IMR-90 (cell line): ENCODE measurements around the gene WDR47. TPM values are rescaled to one million over a fixed set of nuclear protein-coding genes. Genes with fewer than 3 reads are reported as not detected.

ENCODE experiments used
- ATAC-seq: fragments of 200-7000 bp; cut with Tn5 transposase; 2 replicates; pipeline ENCODE4 v1.9.1; 2020; ENCODE audit warnings: low read depth, mild to moderate bottlenecking, moderate library complexity
- BruUV-seq: library from RNA; stranded (reverse); fragments of 400-500 nt; replicated peaks from 2 replicates; lab custom pipeline; 2021; lab: Mats Ljungman, UMichigan
- CTCF ChIA-PET: fragments of 300-600 bp; formaldehyde crosslinking; extraction: SDS; loops from one replicate; lab custom pipeline; 2021; ENCODE audit warnings: antibody characterized with exemption; lab: Yijun Ruan, JAX
- POLR2A ChIA-PET: fragments of 300-600 bp; sonication (Branson Sonifier 250); formaldehyde crosslinking; loops from one replicate; lab custom pipeline; 2022; ENCODE audit warnings: antibody characterized with exemption; ENCODE audit not compliant: unreplicated experiment; lab: Charles Lee
- DNase-seq: peaks from one replicate; pipeline ENCODE4 v3.0.0; 2013
- H2AFZ ChIP-seq: replicated peaks from 2 replicates; pipeline ENCODE3; 2013; ENCODE audit warnings: low read length, mild to moderate bottlenecking; ENCODE audit not compliant: poor library complexity
- H2AK5ac ChIP-seq: 2 replicates; pipeline ENCODE4 v1.6.1; 2013; ENCODE audit warnings: low read depth, low read length, inconsistent platforms
- H2AK9ac ChIP-seq: replicated peaks from 2 replicates; pipeline ENCODE3; 2013; ENCODE audit warnings: mild to moderate bottlenecking, low read depth, low read length, moderate library complexity; ENCODE audit not compliant: poor library complexity
- H2BK120ac ChIP-seq: 2 replicates; pipeline ENCODE4 v1.6.1; 2013; ENCODE audit warnings: low read depth, low read length, inconsistent platforms
- H2BK15ac ChIP-seq: 3 replicates; pipeline ENCODE4 v1.6.1; 2013; ENCODE audit warnings: low read depth, low read length, inconsistent platforms
- H2BK20ac ChIP-seq: 2 replicates; pipeline ENCODE4 v1.6.1; 2013; ENCODE audit warnings: low read depth, mild to moderate bottlenecking, inconsistent platforms, low read length, moderate library complexity
- H2BK5ac ChIP-seq: 2 replicates; pipeline ENCODE4 v1.6.1; 2013; ENCODE audit warnings: mild to moderate bottlenecking, low read depth, low read length, inconsistent platforms; ENCODE audit not compliant: poor library complexity, severe bottlenecking
- H3K14ac ChIP-seq: replicated peaks from 2 replicates; pipeline ENCODE4 v1.6.1; 2013; ENCODE audit warnings: low read depth, low read length, inconsistent platforms
- H3K18ac ChIP-seq: 2 replicates; pipeline ENCODE4 v1.6.1; 2013; ENCODE audit warnings: low read depth, low read length, control low read depth
- H3K23ac ChIP-seq: 2 replicates; pipeline ENCODE4 v1.6.1; 2013; ENCODE audit warnings: low read depth, low read length, inconsistent platforms
- H3K27ac ChIP-seq: 2 replicates; pipeline ENCODE4 v1.5.1; 2013; ENCODE audit warnings: mild to moderate bottlenecking, control low read depth, low read length; ENCODE audit not compliant: insufficient read depth
- H3K27me3 ChIP-seq: 2 replicates; pipeline ENCODE4 v1.6.1; 2013; ENCODE audit warnings: low read length; ENCODE audit not compliant: control insufficient read depth, insufficient read depth
- H3K36me3 ChIP-seq: 2 replicates; pipeline ENCODE4 v1.6.1; 2013; ENCODE audit warnings: low read length, mixed read lengths; ENCODE audit not compliant: control insufficient read depth, insufficient read depth
- H3K4ac ChIP-seq: 2 replicates; pipeline ENCODE4 v1.6.1; 2013; ENCODE audit warnings: low read depth, low read length, inconsistent platforms
- H3K4me1 ChIP-seq: 2 replicates; pipeline ENCODE4 v1.6.1; 2013; ENCODE audit warnings: low read length, mixed read lengths; ENCODE audit not compliant: control insufficient read depth, insufficient read depth
- H3K4me2 ChIP-seq: 2 replicates; pipeline ENCODE4 v1.6.1; 2013; ENCODE audit warnings: low read depth, mild to moderate bottlenecking, control low read depth, low read length, moderate library complexity
- H3K4me3 ChIP-seq: 2 replicates; pipeline ENCODE4 v1.5.1; 2013; ENCODE audit warnings: low read depth, mild to moderate bottlenecking, control low read depth, low read length, moderate library complexity; ENCODE audit not compliant: insufficient read depth
- H3K56ac ChIP-seq: 2 replicates; pipeline ENCODE4 v1.6.1; 2013; ENCODE audit warnings: low read length, inconsistent platforms; ENCODE audit not compliant: insufficient read depth; ENCODE audit errors: extremely low read depth
- H3K79me1 ChIP-seq, 2 experiments: 2 replicates each; pipeline ENCODE4 v1.6.1; 2013; ENCODE audit warnings: low read length in 2 of 2, inconsistent platforms in 1 of 2, low read depth in 1 of 2
- H3K9ac ChIP-seq: 2 replicates; pipeline ENCODE4 v1.6.1; 2013; ENCODE audit warnings: low read depth, low read length, control low read depth
- H3K9me1 ChIP-seq: 2 replicates; pipeline ENCODE4 v1.6.1; 2013; ENCODE audit warnings: low read length, inconsistent platforms; ENCODE audit not compliant: insufficient read depth
- H3K9me3 ChIP-seq: 2 replicates; pipeline ENCODE4 v1.6.1; 2013; ENCODE audit warnings: low read length; ENCODE audit not compliant: control insufficient read depth, insufficient read depth
- H4K20me1 ChIP-seq: 2 replicates; pipeline ENCODE4 v1.6.1; 2013; ENCODE audit warnings: low read length, inconsistent platforms; ENCODE audit not compliant: insufficient read depth
- H4K5ac ChIP-seq: 2 replicates; pipeline ENCODE4 v1.6.1; 2013; ENCODE audit warnings: mild to moderate bottlenecking, low read depth, low read length, control low read depth
- H4K8ac ChIP-seq, 2 experiments: 2 replicates each; pipeline ENCODE4 v1.6.1; 2013; ENCODE audit warnings: low read depth in 2 of 2, low read length in 2 of 2, control low read depth in 1 of 2, inconsistent platforms in 1 of 2
- H4K91ac ChIP-seq: 2 replicates; pipeline ENCODE4 v1.6.1; 2013; ENCODE audit warnings: low read depth, low read length, inconsistent platforms; ENCODE audit not compliant: insufficient read depth
- MAZ ChIP-seq: IDR thresholded peaks from 2 replicates; pipeline ENCODE4 v1.6.1; 2012; ENCODE audit warnings: low read depth, mild to moderate bottlenecking, low read length, improper control_type of control experiment, moderate library complexity, borderline replicate concordance
- WGBS, 2 experiments: methylation state at CpG; one replicate each; pipeline versions ENCODE4 v1.1.5 to v1.1.7; 2013; ENCODE audit warnings: missing lambda C conversion rate in 2 of 2; ENCODE audit not compliant: insufficient read length in 1 of 2; ENCODE audit errors: extremely low coverage in 2 of 2; 5-methylcytosine and 5-hydroxymethylcytosine counted together
- dilution Hi-C: fragments of 300-500 bp; cut with HindIII; formaldehyde crosslinking; loops from one replicate; pipeline ENCODE4 v1.14.3; 2018; ENCODE audit warnings: low sequenced_read_pairs; ENCODE audit not compliant: unreplicated experiment
- in situ Hi-C: fragments of 300-500 bp; cut with MboI; formaldehyde crosslinking; loops from 3 replicates; pipeline ENCODE4 v1.14.3; 2019; ENCODE audit warnings: low sequenced_read_pairs, inconsistent platforms, mixed read lengths
- intact Hi-C: fragments of 100-400 bp; cut with micrococcal nuclease; formaldehyde crosslinking; loops from 2 replicates; pipeline ENCODE4 v1.10.0; 2022
- polyA plus RNA-seq, 3 experiments: library from polyadenylated mRNA; depleted of rRNA; stranded (reverse); fragments of >200 nt; gene quantifications; 2 replicates each; pipeline ENCODE4 v1.2.3, GENCODE V29; 2012; ENCODE audit warnings: low replicate concordance in 1 of 3
- total RNA-seq: library from RNA; depleted of rRNA; stranded (reverse); fragments of >200 nt; gene quantifications from 2 replicates; pipeline ENCODE4 v1.2.3, GENCODE V29; 2012

The WDR47 gene
- total and polyA plus RNA-seq, 2 of the 4 experiments (the other 2 are of a cell fraction), result 8.2 to 17.4 TPM

- Histone ChIP-seq H4K5ac (no peak overlapping the region), H4K20me1 (peaks cover 9% of the 10 kb centered on the region; the same call in 1 of the 2 replicates), H2AK9ac (no peak overlapping the region), H2AK5ac (no peak overlapping the region), H3K9me3 (no peaks in the 10 kb centered on the region), H4K91ac (no peak overlapping the region), H2AFZ (no peak overlapping the region), H3K36me3 (peaks cover 7% of the 10 kb centered on the region), H3K18ac (no peak overlapping the region), H3K9me1 (peaks cover 10% of the 10 kb centered on the region; the same call in 1 of the 2 replicates), H2BK120ac (no peak overlapping the region), H3K27ac (no peak overlapping the region), H3K9ac (no peak overlapping the region), H3K79me1 (peaks cover 28 to 63% of the 10 kb centered on the region in 2 experiments), H3K4me1 (peaks cover 4% of the 10 kb centered on the region), H3K4me2 (no peak overlapping the region), H3K27me3 (no peaks in the 10 kb centered on the region), H2BK20ac (no peak overlapping the region), H3K23ac (no peak overlapping the region), H2BK15ac (no peak overlapping the region), H3K56ac (no peak overlapping the region), H3K4ac (no peak overlapping the region), H3K4me3 (no peak overlapping the region), H2BK5ac (no peak overlapping the region), H4K8ac (no peak overlapping the region), H3K14ac (no peak overlapping the region)
- in situ Hi-C loops (no loop called here), dilution Hi-C loops (no loop called here), intact Hi-C loops (no loop called here)
- BruUV-seq, result no TSS peak
- TF ChIP-seq MAZ, result no peak
- no peak for ATAC-seq
- DNase-seq, result no peak
- ChIA-PET POLR2A (no interaction called here), CTCF (interaction anchor here (0.6 to 0.7 kb wide), 2 partner anchors 78 to 547 kb away, joined by 3 read pairs; no protein-coding TSS in a partner anchor)
- WGBS, 2 experiments, result no CpG with 5 or more reads among the region's 3 CpGs
Measured at GRCh38 chr1:108951242-108951641, 90.7 kb downstream of the WDR47 start.
